Loucy (cell line): ENCODE results near the gene FSIP1.
A peak's percentile ranks its signal among the peaks of the same experiment; 100 is the strongest.
"Not testable (repeated sequence)": the region's sequence is repeated elsewhere in the genome, so short reads cannot be mapped to it uniquely, and the experiment has no call there.

Experiments used
- H2AFZ ChIP-seq: fragments of 200-600 bp; sonication (generic); 2 replicates; pipeline ENCODE4 v1.6.0; 2016; ENCODE audit warnings: antibody characterized with exemption, mild to moderate bottlenecking, low read length, moderate library complexity
- H3F3A ChIP-seq: fragments of 200-600 bp; 2 replicates; pipeline ENCODE4 v1.6.0; 2016; ENCODE audit warnings: antibody characterized with exemption, low read depth, mild to moderate bottlenecking
- H3K27me3 ChIP-seq: fragments of 200-600 bp; sonication (generic); 2 replicates; pipeline ENCODE4 v1.6.1; 2014; ENCODE audit warnings: low read length, mild to moderate bottlenecking; ENCODE audit not compliant: insufficient read depth, poor library complexity, severe bottlenecking
- H3K36me3 ChIP-seq: fragments of 200-600 bp; sonication (generic); 2 replicates; pipeline ENCODE4 v1.6.1; 2016; ENCODE audit warnings: low read length; ENCODE audit not compliant: insufficient read depth
- H3K4me1 ChIP-seq: fragments of 200-600 bp; sonication (generic); 2 replicates; pipeline ENCODE4 v1.5.1; 2014; ENCODE audit warnings: low read length, mild to moderate bottlenecking; ENCODE audit not compliant: insufficient read depth, poor library complexity, severe bottlenecking
- H3K4me2 ChIP-seq: fragments of 200-600 bp; sonication (generic); 2 replicates; pipeline ENCODE4 v1.6.0; 2014; ENCODE audit warnings: antibody characterized with exemption, low read length, low read depth, mild to moderate bottlenecking; ENCODE audit not compliant: poor library complexity, severe bottlenecking
- H3K4me3 ChIP-seq: fragments of 200-600 bp; sonication (generic); 2 replicates; pipeline ENCODE4 v1.5.1; 2014; ENCODE audit warnings: low read length, mild to moderate bottlenecking, mixed read lengths; ENCODE audit not compliant: poor library complexity, severe bottlenecking
- H3K79me2 ChIP-seq: fragments of 200-600 bp; sonication (generic); 2 replicates; pipeline ENCODE4 v1.6.1; 2014; ENCODE audit warnings: low read length; ENCODE audit not compliant: insufficient read depth
- H3K9ac ChIP-seq: fragments of 200-600 bp; sonication (generic); 2 replicates; pipeline ENCODE4 v1.6.0; 2014; ENCODE audit warnings: mild to moderate bottlenecking, low read depth, low read length, moderate library complexity; ENCODE audit not compliant: poor library complexity, severe bottlenecking
- H3K9me2 ChIP-seq: fragments of 200-600 bp; sonication (generic); replicated peaks from 2 replicates; pipeline ENCODE4 v1.6.1; 2016; ENCODE audit warnings: low read depth, low read length, mixed read lengths
- H3K9me3 ChIP-seq: fragments of 200-600 bp; sonication (generic); 2 replicates; pipeline ENCODE4 v1.6.1; 2014; ENCODE audit warnings: mild to moderate bottlenecking, antibody characterized with exemption, low read length, low read depth; ENCODE audit not compliant: insufficient read depth
- H4K20me1 ChIP-seq: fragments of 200-600 bp; sonication (generic); 2 replicates; pipeline ENCODE4 v1.6.0; 2014; ENCODE audit warnings: antibody characterized with exemption, low read length, mild to moderate bottlenecking; ENCODE audit not compliant: insufficient read depth, poor library complexity, severe bottlenecking
- CTCF ChIP-seq: fragments of 200-600 bp; sonication (generic); conservative IDR thresholded peaks from 2 replicates; pipeline ENCODE4 v1.5.1; 2014; ENCODE audit warnings: mild to moderate bottlenecking, antibody characterized with exemption, low read length
- EZH2phosphoT487 ChIP-seq: fragments of 200-600 bp; IDR thresholded peaks from 2 replicates; pipeline ENCODE4 v1.6.1; 2018; ENCODE audit warnings: antibody characterized with exemption, mild to moderate bottlenecking, moderate library complexity, borderline replicate concordance

Gene FSIP1

GRCh38 chr15:39819533-39819932 is 36.9 kb upstream of the FSIP1 start:
- Histone ChIP-seq H3K36me3 (no peaks in the 10 kb centered on the region), H3K9me3 (no peaks in the 10 kb centered on the region), H3K9ac (no peak overlapping the region), H3K27me3 (no peaks in the 10 kb centered on the region), H3F3A (no peaks in the 10 kb centered on the region), H4K20me1 (no peaks in the 10 kb centered on the region), H3K4me1 (no peaks in the 10 kb centered on the region), H3K4me3 (no peak overlapping the region), H3K9me2 (no peaks in the 10 kb centered on the region), H3K4me2 (no peak overlapping the region), H2AFZ (no peak overlapping the region), H3K79me2 (no peaks in the 10 kb centered on the region)
- no peak for TF ChIP-seq EZH2phosphoT487
- no peak for TF ChIP-seq CTCF

DNA sequence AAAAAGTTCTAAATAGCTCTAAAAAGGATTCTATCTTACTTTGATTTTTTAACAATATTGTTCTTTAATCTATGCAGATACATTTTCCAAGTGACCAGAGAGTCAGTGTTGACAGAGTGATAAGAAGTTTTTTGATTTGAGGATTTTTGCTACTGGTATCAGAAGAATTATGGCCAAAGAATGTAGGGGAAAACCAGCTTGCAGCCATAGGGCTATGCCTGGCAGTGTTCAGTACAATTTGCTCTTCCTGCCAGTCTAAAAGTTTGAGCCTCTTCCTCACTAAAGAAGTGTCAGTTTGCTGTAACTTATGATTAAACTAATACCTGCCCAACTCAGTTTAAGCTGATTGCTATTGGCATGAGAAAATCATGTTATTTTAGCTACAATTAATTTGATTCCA is 35.3 kb upstream of the FSIP1 start:
- no peak overlapping the region for H3K4me2 ChIP-seq

GRCh38 chr15:39814489-39814888 is 31.8 kb upstream of the FSIP1 start:
- no peaks in the 10 kb centered on the region for H3F3A ChIP-seq
- H3K4me1 ChIP-seq: no peaks in the 10 kb centered on the region
- H3K36me3 ChIP-seq: no peaks in the 10 kb centered on the region
- H3K4me2 ChIP-seq: no peak overlapping the region
- no peaks in the 10 kb centered on the region for H3K9me2 ChIP-seq
- H3K27me3 ChIP-seq: no peaks in the 10 kb centered on the region
- TF ChIP-seq CTCF (no peak), EZH2phosphoT487 (no peak)
- no peak overlapping the region for H3K9ac ChIP-seq
- H2AFZ ChIP-seq: no peak overlapping the region
- no peak overlapping the region for H3K4me3 ChIP-seq
- no peaks in the 10 kb centered on the region for H4K20me1 ChIP-seq
- H3K9me3 ChIP-seq: no peaks in the 10 kb centered on the region
- no peaks in the 10 kb centered on the region for H3K79me2 ChIP-seq

More for the DNA sequence above, 35.3 kb upstream of the FSIP1 start:
- peak overlapping the region; percentile 14; the same call in 1 of the 2 replicates for H2AFZ ChIP-seq
- H3K9ac ChIP-seq: no peak overlapping the region
- no peaks in the 10 kb centered on the region for H3K27me3 ChIP-seq
- H3F3A ChIP-seq: no peaks in the 10 kb centered on the region
- H3K9me3 ChIP-seq: no peaks in the 10 kb centered on the region
- no peaks in the 10 kb centered on the region for H3K9me2 ChIP-seq
- no peaks in the 10 kb centered on the region for H3K4me1 ChIP-seq
- no peaks in the 10 kb centered on the region for H3K79me2 ChIP-seq
- no peak for TF ChIP-seq EZH2phosphoT487
- no peak for TF ChIP-seq CTCF
- no peaks in the 10 kb centered on the region for H4K20me1 ChIP-seq
- no peak overlapping the region for H3K4me3 ChIP-seq
- H3K36me3 ChIP-seq: no peaks in the 10 kb centered on the region

DNA sequence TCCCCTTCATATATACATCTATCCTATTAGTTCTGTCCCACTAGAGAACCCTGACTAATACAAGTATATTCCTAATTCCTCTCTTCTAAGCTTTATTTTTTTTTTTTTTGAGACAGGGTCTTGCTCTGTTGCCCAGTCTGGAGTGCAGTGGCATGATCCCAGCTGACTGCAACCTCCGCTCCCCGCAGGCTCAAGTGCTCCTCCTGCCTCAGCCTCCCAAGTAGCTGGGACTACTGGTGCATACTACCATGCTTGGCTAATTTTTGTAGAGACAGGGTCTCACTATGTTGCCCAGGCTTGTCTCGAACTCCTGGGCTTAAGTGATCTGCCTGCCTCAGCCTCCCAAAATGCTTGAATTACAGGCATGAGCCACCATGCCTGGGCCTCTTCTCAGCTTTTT is 30.0 kb upstream of the FSIP1 start:
- H3K4me1 ChIP-seq, H3K4me2 ChIP-seq, H3K9ac ChIP-seq, H3F3A ChIP-seq, H3K9me2 ChIP-seq, H3K9me3 ChIP-seq, H3K79me2 ChIP-seq, H4K20me1 ChIP-seq, H3K27me3 ChIP-seq, H3K36me3 ChIP-seq, H2AFZ ChIP-seq, H3K4me3 ChIP-seq: not testable (repeated sequence)
